Measurements from ENCODE around the gene PIGR.

PIGR gene

DNA sequence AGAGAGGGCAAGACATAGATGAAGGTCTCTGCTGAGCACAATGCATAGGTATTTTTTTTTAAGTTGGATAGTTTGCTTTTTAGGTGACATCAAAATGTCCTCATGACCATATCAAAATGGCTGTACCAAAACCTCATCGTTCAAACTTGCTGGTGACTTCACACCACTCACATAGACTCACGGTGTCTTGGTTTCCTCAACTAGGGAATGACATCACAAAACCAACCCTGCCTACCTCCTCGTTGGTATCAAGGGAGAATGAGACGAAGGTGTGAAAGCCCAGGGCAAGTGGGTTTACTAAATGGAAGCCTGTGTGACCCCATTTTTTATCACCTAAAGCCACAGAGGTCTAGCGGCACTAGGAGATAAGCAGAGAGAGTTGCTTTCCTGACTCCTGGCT, 1.6 kb downstream of the PIGR start:
- no peak for DNase-seq (ENCODE audit: extremely low read depth, low read depth)
- TF ChIP-seq, protein P1, sequence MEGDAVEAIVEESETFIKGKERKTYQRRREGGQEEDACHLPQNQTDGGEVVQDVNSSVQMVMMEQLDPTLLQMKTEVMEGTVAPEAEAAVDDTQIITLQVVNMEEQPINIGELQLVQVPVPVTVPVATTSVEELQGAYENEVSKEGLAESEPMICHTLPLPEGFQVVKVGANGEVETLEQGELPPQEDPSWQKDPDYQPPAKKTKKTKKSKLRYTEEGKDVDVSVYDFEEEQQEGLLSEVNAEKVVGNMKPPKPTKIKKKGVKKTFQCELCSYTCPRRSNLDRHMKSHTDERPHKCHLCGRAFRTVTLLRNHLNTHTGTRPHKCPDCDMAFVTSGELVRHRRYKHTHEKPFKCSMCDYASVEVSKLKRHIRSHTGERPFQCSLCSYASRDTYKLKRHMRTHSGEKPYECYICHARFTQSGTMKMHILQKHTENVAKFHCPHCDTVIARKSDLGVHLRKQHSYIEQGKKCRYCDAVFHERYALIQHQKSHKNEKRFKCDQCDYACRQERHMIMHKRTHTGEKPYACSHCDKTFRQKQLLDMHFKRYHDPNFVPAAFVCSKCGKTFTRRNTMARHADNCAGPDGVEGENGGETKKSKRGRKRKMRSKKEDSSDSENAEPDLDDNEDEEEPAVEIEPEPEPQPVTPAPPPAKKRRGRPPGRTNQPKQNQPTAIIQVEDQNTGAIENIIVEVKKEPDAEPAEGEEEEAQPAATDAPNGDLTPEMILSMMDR (IDR thresholded peaks at IDR 0.05; ENCODE audit: low read depth, low read length): no peak

DNA sequence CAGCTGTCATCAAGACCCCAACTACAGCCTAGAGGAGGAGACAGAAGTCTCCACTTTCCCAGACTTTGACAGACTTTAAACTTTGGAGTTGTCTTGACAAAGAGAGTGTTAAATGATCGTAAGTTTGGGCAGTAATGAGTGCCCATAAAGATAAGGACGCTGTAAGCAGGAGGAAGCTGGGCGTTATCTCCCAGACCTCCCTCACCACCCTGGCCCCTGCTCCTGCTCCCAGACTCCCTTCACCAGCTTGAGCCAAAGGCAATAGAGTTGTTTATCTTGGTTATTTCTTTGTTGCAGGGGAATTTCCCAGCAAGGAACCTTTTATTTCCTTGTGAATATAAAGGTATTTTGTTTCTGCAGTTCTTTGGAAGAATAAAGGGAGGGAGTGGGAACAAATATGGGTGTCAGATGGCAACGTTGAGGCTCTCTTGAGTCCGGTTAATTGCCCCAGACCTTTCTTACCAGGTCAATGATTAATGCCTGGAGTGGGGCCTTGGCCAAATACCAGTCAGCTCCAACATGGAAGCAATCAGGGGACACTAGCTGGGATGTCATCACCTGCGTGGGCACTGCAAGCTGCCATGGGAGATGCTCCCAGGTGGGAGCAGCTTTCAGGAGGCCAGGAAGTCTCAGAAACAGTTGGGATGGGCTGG, 4.4 kb downstream of the PIGR start:
- TF ChIP-seq, protein P1 (IDR thresholded peaks at IDR 0.05; ENCODE audit: low read depth, low read length): no peak
- DNase-seq (ENCODE audit: extremely low read depth, low read depth): no peak

DNA sequence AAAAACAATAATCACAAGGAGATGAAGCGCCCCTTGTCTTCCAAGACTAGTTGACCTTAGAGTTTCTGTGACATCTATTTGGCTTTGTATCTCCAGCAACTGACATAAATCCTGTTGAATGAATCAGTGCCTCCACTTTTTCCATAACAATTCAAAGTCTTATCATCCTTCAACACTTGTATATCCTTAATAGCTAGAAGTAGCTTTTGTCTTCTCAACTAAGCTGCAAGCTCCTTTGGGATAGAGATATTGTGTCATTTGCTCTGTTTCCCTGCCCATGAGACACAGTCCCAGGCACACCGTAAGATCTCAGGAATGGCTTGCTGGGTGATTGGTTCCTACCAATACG, 5.7 kb downstream of the PIGR start:
- TF ChIP-seq, protein P1 (IDR thresholded peaks at IDR 0.05; ENCODE audit: low read depth, low read length): no peak

DNA sequence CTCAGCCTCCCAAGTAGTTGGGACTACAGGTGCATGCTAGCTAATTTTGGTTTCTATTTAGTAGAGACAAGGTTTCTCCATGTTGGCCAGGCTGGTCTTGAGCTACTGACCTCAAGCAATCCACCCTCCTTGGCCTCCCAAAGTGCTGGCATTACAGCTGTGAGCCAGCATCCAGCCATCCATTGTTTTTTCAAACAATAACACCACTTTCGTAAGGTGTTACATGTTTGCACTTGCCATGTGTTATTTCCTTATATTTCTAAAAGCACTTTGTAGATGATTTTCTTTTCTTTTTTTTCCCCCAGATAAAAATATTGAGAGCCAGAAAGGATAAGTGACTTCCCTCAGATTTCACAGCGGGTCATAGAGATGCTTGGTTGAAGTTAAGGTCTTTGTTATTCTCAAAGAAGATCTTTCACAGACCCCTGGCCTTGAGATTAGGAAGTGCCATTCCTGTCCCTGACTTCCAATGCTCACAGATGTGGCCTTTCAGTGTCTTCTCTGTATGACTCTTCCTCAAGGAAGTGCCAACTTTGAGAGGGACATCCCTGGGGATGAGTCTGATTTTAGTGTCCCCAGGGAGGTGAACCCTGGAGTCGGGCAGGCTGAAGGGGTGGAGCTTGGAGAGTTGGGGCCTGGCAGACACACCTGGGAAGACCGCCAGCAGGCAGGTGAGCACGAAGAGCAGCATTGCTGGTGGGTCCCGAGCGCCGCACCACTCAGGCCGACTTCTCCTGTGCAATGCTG, 6.3 kb downstream of the PIGR start:
- DNase-seq (ENCODE audit: extremely low read depth, low read depth): no peak
- TF ChIP-seq, protein P1 (IDR thresholded peaks at IDR 0.05; ENCODE audit: low read depth, low read length): no peak

More for the DNA sequence above, 5.7 kb downstream of the PIGR start:
- DNase-seq (ENCODE audit: extremely low read depth, low read depth): no peak

DNA sequence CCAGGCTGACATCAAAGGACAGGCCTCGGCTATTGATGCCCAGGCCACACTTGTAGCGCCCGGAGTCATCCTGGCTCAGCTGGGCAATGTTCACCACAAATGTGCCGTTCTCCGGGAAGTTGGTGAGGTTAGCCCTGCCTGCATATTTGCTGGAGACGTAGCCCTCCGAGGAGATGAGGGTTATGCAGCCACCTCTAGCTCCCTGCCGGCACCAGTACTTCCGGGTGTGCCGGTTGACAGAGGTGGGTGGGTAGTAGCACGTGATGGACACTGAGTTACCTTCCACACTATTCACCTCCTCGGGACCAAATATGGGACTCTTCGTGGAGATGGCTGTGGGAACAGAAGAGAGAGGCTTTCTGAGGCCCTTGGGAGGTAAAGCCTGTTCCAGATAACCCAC, 7.1 kb downstream of the PIGR start:
- TF ChIP-seq, protein P1 (IDR thresholded peaks at IDR 0.05; ENCODE audit: low read depth, low read length): no peak
- no peak for DNase-seq (ENCODE audit: extremely low read depth, low read depth)

DNA sequence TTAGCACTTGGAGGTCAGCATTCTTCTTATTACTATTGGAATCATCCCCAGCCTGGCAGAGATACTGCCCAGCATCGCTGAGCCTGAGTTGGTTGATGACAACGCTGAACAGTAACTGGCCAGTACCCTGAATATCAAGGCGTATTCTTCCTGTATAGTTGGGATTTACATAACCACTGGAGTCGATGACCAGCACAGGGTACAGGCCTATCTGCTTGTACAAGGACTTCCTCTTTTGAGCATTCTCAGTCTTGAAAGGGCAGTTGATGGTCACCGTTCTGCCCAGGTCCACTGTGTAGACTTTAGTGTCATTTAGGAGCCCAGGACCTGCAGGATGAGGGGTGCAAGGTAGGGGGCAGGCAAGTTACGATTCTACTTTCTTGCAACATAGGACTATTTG, 8.8 kb downstream of the PIGR start:
- no peak for DNase-seq (ENCODE audit: extremely low read depth, low read depth)

More for the DNA sequence above, 8.8 kb downstream of the PIGR start:
- TF ChIP-seq, protein P1 (IDR thresholded peaks at IDR 0.05; ENCODE audit: low read depth, low read length): no peak
